Stomach (tissue), 9 donors: ENCODE results near the gene NEK6. TPM values are rescaled to one million over a fixed set of nuclear protein-coding genes. Genes with fewer than 3 reads are reported as not detected.

Source experiments
- DNase-seq, 2 donors: peaks; one replicate each; pipeline versions ENCODE4 v3.0.0 to v3.0.0-alpha.2; 2013 to 2019
- H3K27ac ChIP-seq, 5 donors: fragments of 200-600 bp in 4 of 5; sonication (generic) in 4 of 5; one replicate each; pipeline ENCODE4 v1.5.1; 2013 to 2019; ENCODE audit warnings: mild to moderate bottlenecking in 1 of 5, moderate library complexity in 1 of 5
- H3K27me3 ChIP-seq, 3 donors: fragments of 200-600 bp; sonication (generic); one replicate each; pipeline ENCODE4 v1.5.1; 2017 to 2019; ENCODE audit warnings: mixed run types in 1 of 3
- H3K36me3 ChIP-seq, 4 donors: fragments of 200-600 bp; sonication (generic); 1 replicate in 3 of 4; 2 replicates in 1 of 4; pipeline ENCODE4 v1.5.1; 2016 to 2019
- H3K4me1 ChIP-seq, 4 donors: fragments of 200-600 bp; sonication (generic); one replicate each; pipeline ENCODE4 v1.5.1; 2016 to 2019
- H3K4me3 ChIP-seq, 4 donors: fragments of 200-600 bp; sonication (generic) in 3 of 4; one replicate each; pipeline ENCODE4 v1.5.1; 2016 to 2019; ENCODE audit warnings: mild to moderate bottlenecking in 1 of 4
- H3K9me3 ChIP-seq, 4 donors: fragments of 200-600 bp; sonication (generic); one replicate each; pipeline ENCODE4 v1.5.1; 2016 to 2019
- EP300 ChIP-seq: sonication (generic); formaldehyde crosslinking; IDR thresholded peaks from one replicate; pipeline ENCODE4 v1.6.1; 2017; ENCODE audit warnings: antibody characterized with exemption
- POLR2A ChIP-seq, 4 donors: fragments of 450-650 bp; IDR thresholded peaks; one replicate each; pipeline ENCODE4 v1.6.1; 2016; ENCODE audit warnings: antibody characterized with exemption in 4 of 4, control low read depth in 2 of 4, mild to moderate bottlenecking in 1 of 4, moderate library complexity in 1 of 4
- POLR2AphosphoS5 ChIP-seq, 3 donors: sonication (generic); formaldehyde crosslinking; IDR thresholded peaks; one replicate each; pipeline ENCODE4 v1.6.1; 2016; ENCODE audit warnings: antibody characterized with exemption in 3 of 3
- WGBS, 5 donors: extraction: QIAGEN DNeasy Blood & Tissue Kit in 3 of 5; methylation state at CpG; one replicate each; pipeline versions ENCODE4 v1.1.5 to v1.1.7; 2013 to 2018; 5-methylcytosine and 5-hydroxymethylcytosine counted together
- intact Hi-C: fragments of 100-400 bp; cut with DNase I; formaldehyde crosslinking; loops from one replicate; pipeline ENCODE4 v1.15.1; 2023; ENCODE audit warnings: low total_unique reads
- polyA plus RNA-seq, 3 donors: library from polyadenylated mRNA; stranded (reverse); fragments of 200-250 nt; gene quantifications; one replicate each; pipeline ENCODE4 v1.2.3, GENCODE V29; 2013
- total RNA-seq, 5 donors: library from RNA; depleted of rRNA; stranded (reverse); fragments of >200 nt; gene quantifications; one replicate each; pipeline versions ENCODE4 v1.1.0 to v1.2.3, GENCODE V29; 2014 to 2016
- TF ChIP-seq, protein P1 (sequence below), 7 experiments: fragments of 450-650 bp in 4 of 7; fragments of 200-600 bp in 3 of 7; sonication (generic) in 3 of 7; IDR thresholded peaks; one replicate each; pipeline ENCODE4 v1.5.1; 2016 to 2019; ENCODE audit warnings: antibody characterized with exemption in 7 of 7, control low read depth in 2 of 7, mild to moderate bottlenecking in 1 of 7
- donor health status: healthy with polysubstance abuse.
- donor health status: Bipolar disorder and iron deficiency.
- donor health status: healthy.

NEK6 gene
- total and polyA plus RNA-seq, 8 donors, result 6.0 to 76.8 (median 25.9) TPM

GRCh38 chr9:124333203-124333579 lies 75.4 kb downstream of the NEK6 start:
- 89 to 97% (median 93%) methylated on average over 7 of the region's 7 CpGs for WGBS, 5 donors
- no peak for TF ChIP-seq EP300
- TF ChIP-seq POLR2AphosphoS5 (IDR thresholded peaks at IDR 0.05), result no peak
- TF ChIP-seq POLR2A (IDR thresholded peaks at IDR 0.05), result no peak
- TF ChIP-seq, protein P1, sequence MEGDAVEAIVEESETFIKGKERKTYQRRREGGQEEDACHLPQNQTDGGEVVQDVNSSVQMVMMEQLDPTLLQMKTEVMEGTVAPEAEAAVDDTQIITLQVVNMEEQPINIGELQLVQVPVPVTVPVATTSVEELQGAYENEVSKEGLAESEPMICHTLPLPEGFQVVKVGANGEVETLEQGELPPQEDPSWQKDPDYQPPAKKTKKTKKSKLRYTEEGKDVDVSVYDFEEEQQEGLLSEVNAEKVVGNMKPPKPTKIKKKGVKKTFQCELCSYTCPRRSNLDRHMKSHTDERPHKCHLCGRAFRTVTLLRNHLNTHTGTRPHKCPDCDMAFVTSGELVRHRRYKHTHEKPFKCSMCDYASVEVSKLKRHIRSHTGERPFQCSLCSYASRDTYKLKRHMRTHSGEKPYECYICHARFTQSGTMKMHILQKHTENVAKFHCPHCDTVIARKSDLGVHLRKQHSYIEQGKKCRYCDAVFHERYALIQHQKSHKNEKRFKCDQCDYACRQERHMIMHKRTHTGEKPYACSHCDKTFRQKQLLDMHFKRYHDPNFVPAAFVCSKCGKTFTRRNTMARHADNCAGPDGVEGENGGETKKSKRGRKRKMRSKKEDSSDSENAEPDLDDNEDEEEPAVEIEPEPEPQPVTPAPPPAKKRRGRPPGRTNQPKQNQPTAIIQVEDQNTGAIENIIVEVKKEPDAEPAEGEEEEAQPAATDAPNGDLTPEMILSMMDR (IDR thresholded peaks at IDR 0.05), result no peak
- Histone ChIP-seq H3K27ac (no peak overlapping the region), H3K4me1 (no peaks in the 10 kb centered on the region), H3K36me3 (peaks cover 16 to 99% (median 97%) of the 10 kb centered on the region in 4 donors), H3K9me3 (peaks cover 0 to 14% (median 10%) of the 10 kb centered on the region in 4 donors), H3K4me3 (no peak overlapping the region), H3K27me3 (no peaks in the 10 kb centered on the region)
- intact Hi-C loops, result no loop called here
- no peak for DNase-seq

DNA sequence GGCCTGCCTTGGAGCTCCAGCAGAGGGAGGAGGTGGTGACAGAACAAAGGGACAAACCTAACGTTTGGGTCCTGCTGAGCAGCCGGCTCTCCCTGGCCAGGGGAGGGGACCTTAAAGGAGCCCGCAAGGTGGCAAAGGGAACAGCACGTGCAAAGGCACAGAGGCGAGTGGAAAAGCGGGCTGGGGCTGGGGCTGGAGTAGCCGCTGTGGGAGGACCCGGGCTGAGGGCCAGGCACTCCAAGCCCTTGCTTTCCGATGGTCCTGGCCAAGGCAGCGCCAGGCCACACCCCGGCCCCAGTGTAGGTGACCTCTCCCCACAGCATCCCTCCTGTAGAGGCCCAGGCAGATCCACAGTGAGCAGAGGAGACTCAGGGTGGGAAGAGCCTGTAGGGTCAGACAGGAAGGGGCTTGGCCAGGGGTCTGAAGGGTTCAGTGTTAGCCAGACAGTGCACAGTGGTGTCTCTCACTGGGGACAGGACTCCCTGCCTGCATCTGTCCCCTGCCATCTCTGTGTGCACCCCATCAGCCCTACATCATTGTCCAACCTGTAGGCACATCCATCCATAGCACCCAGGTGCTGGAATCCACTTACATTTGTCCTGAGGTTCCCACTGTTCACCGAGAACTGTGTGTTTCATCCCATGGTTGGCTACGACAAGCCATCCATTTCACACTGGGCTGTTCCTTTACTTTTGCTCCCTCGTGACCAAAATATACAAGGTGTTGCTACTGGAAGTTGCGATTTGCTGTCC lies 77.0 kb downstream of the NEK6 start:
- no peaks in the 10 kb centered on the region for H3K27me3 ChIP-seq
- TF ChIP-seq POLR2AphosphoS5 (IDR thresholded peaks at IDR 0.05) (no peak), EP300 (no peak), POLR2A (IDR thresholded peaks at IDR 0.05) (no peak)
- TF ChIP-seq, protein P1 (IDR thresholded peaks at IDR 0.05), result no peak
- WGBS, 5 donors, result 81 to 90% (median 89%) methylated on average over 12 to 15 of the region's 15 CpGs
- H3K27ac ChIP-seq, result no peak overlapping the region
- H3K4me1 ChIP-seq, result no peaks in the 10 kb centered on the region
- H3K4me3 ChIP-seq, result no peak overlapping the region
- no peak for DNase-seq
- peaks cover 2 to 96% (median 91%) of the 10 kb centered on the region in 4 donors for H3K36me3 ChIP-seq
- H3K9me3 ChIP-seq, result peaks cover 0 to 14% (median 10%) of the 10 kb centered on the region in 4 donors
- intact Hi-C loops, result no loop called here

- H3K4me3 ChIP-seq, result no peak overlapping the region
- intact Hi-C loops, result no loop called here
- no peak overlapping the region for H3K27ac ChIP-seq
- no peaks in the 10 kb centered on the region for H3K4me1 ChIP-seq
- 75 to 89% (median 86%) methylated on average over 12 to 14 of the region's 14 CpGs for WGBS, 5 donors
- H3K9me3 ChIP-seq, result peaks cover 0 to 14% (median 10%) of the 10 kb centered on the region in 4 donors
- no peak for DNase-seq
- no peak for TF ChIP-seq EP300
- TF ChIP-seq, protein P1 (IDR thresholded peaks at IDR 0.05), result no peak
- TF ChIP-seq POLR2A (IDR thresholded peaks at IDR 0.05), result no peak
- TF ChIP-seq POLR2AphosphoS5 (IDR thresholded peaks at IDR 0.05), result no peak
- H3K36me3 ChIP-seq, result peaks cover 0 to 96% (median 90%) of the 10 kb centered on the region in 4 donors
- H3K27me3 ChIP-seq, result no peaks in the 10 kb centered on the region
These were observed 77.6 kb downstream of the NEK6 start for GRCh38 chr9:124335320-124335707.

GRCh38 chr9:124337562-124337961 lies 79.8 kb downstream of the NEK6 start:
- H3K36me3 ChIP-seq, result peaks cover 0 to 95% (median 86%) of the 10 kb centered on the region in 4 donors
- no peak for TF ChIP-seq EP300
- TF ChIP-seq, protein P1 (IDR thresholded peaks at IDR 0.05), result no peak
- H3K27me3 ChIP-seq, result no peaks in the 10 kb centered on the region
- peaks cover 0 to 14% (median 10%) of the 10 kb centered on the region in 4 donors for H3K9me3 ChIP-seq
- no peak overlapping the region for H3K27ac ChIP-seq
- no peak for DNase-seq
- intact Hi-C loops, result no loop called here
- WGBS, 5 donors, result 91 to 98% (median 95%) methylated on average over 5 of the region's 5 CpGs
- peaks cover 0 to 9% (median 2%) of the 10 kb centered on the region in 4 donors for H3K4me1 ChIP-seq
- no peak overlapping the region for H3K4me3 ChIP-seq
